ENCODE data around the gene MCEMP1.
"Not testable (repeated sequence)": the region's sequence is repeated elsewhere in the genome, so short reads cannot be mapped to it uniquely, and the experiment has no call there.

Gene MCEMP1

DNA sequence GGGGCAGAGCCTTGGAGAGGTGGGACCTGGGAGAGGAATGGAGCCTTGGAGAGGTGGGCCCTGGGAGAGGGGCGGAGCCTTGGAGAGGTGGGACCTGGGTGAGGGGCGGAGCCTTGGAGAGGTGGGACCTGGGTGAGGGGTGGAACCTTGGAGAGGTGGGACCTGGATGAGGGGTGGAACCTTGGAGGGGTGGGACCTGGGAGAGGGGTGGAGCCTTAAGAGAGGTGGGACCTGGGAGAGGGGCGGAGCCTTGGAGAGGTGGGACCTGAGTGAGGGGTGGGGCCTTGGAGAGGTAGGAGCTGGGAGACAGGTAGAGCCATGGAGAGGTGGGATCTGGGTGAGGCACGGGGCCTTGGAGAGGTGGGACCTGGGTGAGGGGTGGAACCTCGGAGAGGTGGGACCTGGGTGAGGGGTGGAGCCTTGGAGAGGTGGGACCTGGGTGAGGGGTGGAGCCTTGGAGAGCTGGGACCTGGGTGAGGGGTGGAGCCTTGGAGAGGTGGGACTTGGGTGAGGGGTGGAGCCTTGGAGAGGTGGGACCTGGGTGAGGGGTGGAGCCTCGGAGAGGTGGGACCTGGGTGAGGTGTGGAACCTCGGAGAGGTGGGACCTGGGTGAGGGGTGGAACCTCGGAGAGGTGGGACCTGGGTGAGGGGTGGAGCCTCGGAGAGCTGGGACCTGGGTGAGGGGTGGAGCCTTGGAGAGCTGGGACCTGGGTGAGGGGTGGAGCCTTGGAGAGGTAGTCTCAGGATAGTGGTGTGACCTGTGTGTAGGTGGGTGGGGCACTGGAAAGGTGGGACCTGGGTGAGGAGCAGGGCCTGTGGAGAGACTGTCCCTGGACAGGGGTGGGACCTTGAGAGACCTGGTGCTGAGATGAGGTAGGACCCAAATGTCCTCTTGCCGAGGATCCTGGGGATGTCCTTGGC is 33.0 kb upstream of the MCEMP1 start:
- DNase-seq: not testable (repeated sequence)

GRCh38 chr19:7644550-7644877 is 32.4 kb upstream of the MCEMP1 start:
- no peak for DNase-seq

DNA sequence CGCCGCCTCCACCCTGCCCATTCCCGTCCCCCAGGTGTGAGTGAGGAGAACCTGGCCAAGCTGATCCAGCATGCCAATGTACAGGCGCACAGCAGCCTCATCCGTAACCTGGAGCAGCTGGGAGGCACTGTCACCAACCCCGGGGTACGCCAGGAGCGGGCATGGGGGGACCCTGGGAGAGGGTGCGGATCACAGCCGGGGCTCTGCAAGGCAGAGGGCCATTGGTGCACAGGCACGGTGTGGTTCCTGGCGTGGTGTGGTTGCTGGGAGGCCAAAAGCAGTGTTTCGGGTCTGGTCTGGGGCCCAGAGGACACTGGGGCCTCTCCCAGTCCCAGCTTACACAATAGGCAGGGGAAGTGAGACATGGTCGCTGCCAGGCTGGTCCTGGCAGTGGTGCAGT is 31.7 kb upstream of the MCEMP1 start:
- DNase-seq: no peak

DNA sequence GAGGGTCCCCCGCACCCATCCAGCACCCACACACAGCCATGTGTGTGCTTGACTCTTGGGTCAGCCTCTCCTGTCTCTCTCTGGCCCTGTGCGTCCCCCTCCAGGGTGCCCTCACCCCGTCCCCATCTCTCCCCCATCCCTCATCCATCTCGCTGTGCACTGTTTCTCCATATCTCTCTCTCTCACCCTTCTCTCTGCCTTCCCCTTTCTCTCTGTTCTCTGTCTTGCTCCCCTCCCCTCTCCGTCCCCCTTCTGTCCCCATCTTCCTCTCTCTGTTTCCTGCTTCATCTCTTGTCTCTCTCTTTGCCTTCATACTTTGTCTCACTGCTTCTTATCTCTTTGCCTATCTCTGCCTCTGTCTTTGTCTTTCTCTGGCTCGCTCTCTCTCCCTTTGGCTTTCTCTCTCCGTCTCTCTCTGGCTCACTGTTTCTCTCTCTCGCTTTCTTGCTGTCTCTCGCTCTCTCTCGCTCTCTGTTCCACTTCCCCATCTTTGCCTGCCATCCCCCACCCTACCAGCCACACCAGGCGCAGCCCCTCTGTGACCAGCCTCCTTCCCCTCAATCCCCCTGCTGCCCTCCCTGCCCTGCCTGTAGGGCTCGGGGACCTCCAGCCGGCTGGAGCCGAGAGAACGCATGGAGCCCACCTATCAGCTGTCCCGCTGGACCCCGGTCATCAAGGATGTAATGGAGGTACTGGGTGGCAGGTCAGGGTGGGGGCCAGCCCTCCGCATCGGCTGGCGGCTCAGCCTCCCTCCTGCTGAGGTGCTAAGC is 31.0 kb upstream of the MCEMP1 start:
- DNase-seq: no peak

DNA sequence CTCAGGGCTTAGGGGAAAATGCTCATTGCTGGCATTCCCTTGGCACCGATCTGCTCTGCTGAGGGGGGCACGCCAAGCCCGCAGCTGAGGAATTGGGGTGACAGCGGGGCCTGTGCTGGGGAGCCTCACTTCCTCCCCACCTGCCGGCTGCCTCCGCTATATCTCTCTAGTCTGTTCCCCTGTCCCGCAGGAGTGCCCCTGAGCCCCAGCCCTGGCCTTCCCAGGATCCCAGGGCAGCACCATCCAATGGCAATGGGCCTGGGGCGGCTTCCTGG is 30.5 kb upstream of the MCEMP1 start:
- DNase-seq: no peak

GRCh38 chr19:7647156-7647555 is 29.7 kb upstream of the MCEMP1 start:
- DNase-seq: no peak

GRCh38 chr19:7648265-7649014 is 28.4 kb upstream of the MCEMP1 start:
- DNase-seq: no peak

DNA sequence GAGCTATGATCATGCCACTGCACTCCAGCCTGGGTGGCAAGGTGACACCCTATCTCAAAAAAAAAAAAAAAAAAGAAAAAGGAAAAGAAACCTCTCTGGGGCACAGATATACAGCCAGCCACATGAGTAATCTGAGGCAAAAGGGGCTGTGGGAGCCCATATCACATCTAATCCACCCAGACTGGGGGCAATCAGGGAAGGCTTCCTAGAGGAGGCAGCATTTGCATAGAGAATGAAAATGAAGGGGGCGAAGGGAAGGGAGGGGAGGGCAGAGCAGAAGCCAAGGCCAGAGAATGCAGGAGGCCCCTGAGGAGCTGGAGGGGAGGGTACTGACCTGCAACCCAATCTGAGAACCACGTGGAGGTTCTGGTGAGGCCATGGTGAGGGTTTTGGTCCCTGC is 26.7 kb upstream of the MCEMP1 start:
- no peak for DNase-seq

GRCh38 chr19:7652061-7652641 is 24.7 kb upstream of the MCEMP1 start:
- peak; percentile 89 for DNase-seq

DNA sequence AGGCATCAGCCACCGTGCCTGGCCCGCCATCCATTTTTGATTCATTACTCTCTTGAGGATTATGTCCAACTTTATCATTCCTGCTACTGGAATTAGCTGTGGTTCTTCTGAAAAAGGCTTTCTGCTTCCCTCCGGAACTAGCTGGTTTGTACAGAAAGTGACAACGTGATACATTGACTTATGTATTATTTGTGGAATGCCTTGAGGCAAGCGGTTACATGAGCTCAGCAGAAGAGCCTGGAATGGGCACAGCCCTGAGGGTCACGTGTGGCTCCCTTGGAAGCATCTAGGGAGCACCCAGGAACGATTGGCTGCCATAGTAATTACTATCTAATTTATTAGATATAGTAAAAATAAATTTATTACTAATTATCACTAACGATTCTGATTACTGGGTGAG is 22.5 kb upstream of the MCEMP1 start:
- DNase-seq: no peak

DNA sequence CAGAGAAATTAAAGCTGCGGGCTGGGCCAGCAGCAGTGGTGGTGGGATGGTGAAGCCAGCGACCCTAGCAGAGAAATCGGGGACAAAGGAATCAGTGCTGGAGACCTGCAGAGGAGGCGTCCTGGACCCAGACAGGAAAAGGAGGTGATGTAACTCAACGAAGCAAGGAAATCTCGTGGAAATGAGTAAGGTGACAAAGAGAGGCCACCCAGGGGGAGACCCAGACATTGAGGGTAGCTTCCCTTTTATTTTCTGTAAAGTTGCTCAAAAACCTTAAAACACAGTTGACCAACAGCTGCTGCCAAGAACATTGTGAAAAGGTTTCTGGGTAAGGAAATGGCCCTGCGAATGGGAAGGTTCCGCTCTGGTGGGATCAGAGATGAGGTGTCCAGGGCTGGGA is 21.3 kb upstream of the MCEMP1 start:
- no peak for DNase-seq

GRCh38 chr19:7657131-7657751 is 19.6 kb upstream of the MCEMP1 start:
- DNase-seq: no peak

GRCh38 chr19:7658219-7658686 is 18.6 kb upstream of the MCEMP1 start:
- DNase-seq: no peak

DNA sequence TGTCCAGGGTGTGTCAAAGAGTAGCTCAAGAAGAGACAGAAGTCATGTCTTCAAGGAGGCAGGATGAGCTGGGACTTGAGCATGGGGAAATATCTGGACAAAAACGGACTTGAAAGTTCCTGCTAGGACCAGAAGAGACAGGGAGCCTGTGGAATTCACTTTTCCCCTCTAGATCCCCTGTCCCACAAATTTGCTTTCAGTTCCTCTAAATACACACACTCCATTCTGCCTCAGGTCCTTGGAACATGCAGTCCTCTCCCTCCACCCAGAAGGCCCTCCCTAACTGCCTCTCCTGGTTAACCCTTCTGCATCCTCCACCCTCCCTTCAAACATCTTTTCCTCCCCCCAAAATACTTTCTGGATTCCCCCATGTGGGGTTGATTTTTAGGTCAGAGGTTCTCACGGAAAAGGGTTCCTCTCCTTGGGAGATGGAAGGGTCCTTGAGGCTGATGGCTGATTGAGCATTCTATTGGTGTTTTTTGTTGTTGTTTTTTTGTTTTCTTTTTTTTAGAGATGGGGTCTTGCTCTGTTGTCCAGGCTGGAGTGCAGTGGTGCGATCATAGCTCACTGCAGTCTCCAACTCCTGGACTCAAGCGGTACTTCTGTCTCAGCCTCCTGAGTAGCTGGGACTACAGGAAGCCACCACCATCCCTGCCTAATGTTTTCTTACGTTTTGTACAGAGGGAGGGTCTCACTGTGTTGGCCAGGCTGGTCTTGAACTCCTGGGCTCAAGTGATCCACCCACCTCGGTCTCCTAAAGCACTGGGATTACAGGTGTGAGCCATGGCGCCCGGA is 14.9 kb upstream of the MCEMP1 start:
- no peak for DNase-seq

DNA sequence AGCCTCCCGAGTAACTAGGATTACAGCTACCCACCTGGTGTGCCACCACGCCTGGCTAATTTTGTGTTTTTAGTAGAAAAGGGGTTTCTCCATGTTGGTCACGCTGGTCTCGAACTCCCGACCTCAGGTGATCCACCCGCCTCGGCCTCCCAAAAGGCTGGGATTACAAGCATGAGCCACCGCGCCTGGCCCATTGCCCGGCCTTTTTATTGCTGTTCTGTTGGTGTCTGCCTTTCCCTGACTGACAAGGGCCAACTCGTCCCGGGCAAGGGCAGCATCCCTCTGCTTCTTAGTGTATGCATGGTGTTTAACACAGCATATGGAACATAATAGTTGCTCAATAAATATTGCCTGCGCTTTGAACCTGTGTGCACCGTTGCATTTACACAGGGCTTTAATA is 14.2 kb upstream of the MCEMP1 start:
- DNase-seq: no peak

DNA sequence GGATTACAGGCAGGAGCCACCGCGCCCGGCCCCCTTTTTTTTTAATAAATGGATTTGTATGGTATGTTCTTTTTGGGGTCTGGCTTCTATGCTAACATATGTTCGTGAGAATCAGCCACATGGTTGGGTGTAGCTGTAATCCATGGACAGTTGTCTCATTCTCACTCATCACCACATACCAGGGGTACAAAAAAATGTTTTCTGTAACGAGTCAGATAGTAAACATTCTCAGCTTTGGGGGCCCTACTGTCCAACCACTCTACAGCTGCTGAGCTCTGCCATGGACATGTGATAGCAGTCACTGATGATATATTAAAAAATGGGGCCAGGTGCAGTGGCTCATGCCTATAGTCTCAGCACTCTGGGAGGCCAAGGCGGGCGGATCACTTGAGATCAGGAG is 13.2 kb upstream of the MCEMP1 start:
- DNase-seq: no peak

- DNase-seq: no peak
Observed at GRCh38 chr19:7665076-7665475, 11.8 kb upstream of the MCEMP1 start.

DNA sequence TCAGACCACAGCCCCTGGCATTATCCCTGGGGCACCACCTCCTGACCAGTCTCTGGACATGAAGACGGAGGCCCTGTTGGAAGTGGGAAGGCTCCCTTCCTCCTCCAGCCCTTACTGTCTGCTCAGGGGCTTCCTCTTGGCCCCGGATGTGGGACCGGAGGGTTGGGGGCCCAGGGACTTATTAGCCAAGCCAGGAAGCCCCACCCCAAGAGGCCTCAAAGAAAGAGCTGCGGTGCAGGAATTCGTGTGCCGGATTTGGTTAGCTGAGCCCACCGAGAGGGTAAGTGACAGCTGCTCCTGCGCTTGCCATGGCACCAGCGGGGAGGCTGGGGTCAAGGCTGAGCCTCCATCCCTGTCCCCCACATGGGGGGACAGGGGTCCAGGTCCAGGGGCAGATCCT is 8.0 kb upstream of the MCEMP1 start, which contains the start of gene RETN:
Gene RETN, plus strand, starts transcription at position 208 of the 400 bp plus-strand sequence. CDS start 278 bp downstream, outside the sequence.
- DNase-seq: no peak

- no peak for DNase-seq
Observed at GRCh38 chr19:7669641-7670040, 7.2 kb upstream of the MCEMP1 start.

- no peak for DNase-seq
Observed at GRCh38 chr19:7670150-7670783, 6.6 kb upstream of the MCEMP1 start.

DNA sequence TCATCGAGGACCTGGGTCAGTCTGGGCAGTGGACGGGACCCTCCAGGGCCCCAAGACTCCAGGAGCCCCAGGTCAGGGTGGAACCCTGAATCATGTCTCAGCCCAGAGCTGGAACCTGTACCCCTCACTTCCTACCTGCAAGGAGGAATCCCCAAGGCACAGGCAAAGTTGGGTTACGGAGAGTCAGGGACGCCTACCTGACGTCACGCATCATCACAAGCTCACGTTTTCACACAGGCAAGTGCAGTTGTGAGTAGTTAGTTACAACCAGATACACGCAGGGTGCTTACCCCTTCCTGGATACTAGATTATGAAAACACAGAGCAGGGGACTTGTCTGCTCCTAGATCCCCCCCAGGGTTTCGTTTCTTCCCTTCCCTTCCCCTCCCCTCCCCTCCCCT is 6.1 kb upstream of the MCEMP1 start:
- no peak for DNase-seq

Data from islet precursor cell (in vitro differentiated cells).